ENCODE results near the gene ANAPC10.

DNA sequence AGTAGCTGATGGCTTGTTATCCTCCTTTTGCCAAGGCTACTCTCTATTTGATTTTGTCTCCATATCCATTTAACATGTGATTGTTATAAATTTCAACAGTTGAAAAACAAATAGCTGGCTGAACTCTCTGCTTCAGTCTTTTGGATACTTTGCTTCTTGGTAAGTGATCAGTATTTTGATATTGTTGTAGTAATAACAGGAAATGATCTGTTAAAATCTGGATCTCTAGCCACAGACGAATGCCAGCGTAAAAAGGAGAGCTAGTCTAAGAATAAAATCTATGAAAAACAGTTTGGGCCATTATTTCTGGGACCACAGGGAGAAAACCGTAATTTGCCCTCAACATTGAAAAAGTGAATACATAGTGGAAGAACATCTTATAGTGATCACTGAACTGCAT, 113.8 kb downstream of the ANAPC10 start:
- TF ChIP-seq CTCF (IDR thresholded peaks at IDR 0.05) (no peak), POLR2A (IDR thresholded peaks at IDR 0.05) (no peak)

Data from right lobe of liver (tissue), 4 donors.